22Rv1 (cell line): ENCODE measurements around the gene UNC5A.

Source experiments
- CTCF ChIP-seq: fragments of 450-650 bp; IDR thresholded peaks from 2 replicates; pipeline ENCODE4 v1.5.1; 2017; ENCODE audit warnings: mild to moderate bottlenecking
- ZFX ChIP-seq: fragments of 450-650 bp; IDR thresholded peaks from 2 replicates; pipeline ENCODE4 v1.6.1; 2017; ENCODE audit warnings: antibody characterized with exemption, borderline replicate concordance

GRCh38 chr5:176875014-176875550 lies 64.7 kb downstream of the UNC5A start:
- no peak for TF ChIP-seq CTCF
- TF ChIP-seq ZFX: no peak
